GM12892 (cell line): Measurements from ENCODE around the gene CFAP221.

Experiments
- POLR2A ChIP-seq: IDR thresholded peaks from 2 replicates; pipeline ENCODE4 v1.6.1; 2011; ENCODE audit warnings: low read depth, low read length, control low read depth
- POLR2AphosphoS5 ChIP-seq: IDR thresholded peaks from 2 replicates; pipeline ENCODE4 v1.6.1; 2011; ENCODE audit warnings: low read depth, low read length, control low read depth

GRCh38 chr2:119672161-119672862 is 128.1 kb downstream of the CFAP221 start:
- TF ChIP-seq POLR2AphosphoS5 (no peak), POLR2A (no peak)
